ENCODE measurements around the gene ZFP36L2.

Gene ZFP36L2

DNA sequence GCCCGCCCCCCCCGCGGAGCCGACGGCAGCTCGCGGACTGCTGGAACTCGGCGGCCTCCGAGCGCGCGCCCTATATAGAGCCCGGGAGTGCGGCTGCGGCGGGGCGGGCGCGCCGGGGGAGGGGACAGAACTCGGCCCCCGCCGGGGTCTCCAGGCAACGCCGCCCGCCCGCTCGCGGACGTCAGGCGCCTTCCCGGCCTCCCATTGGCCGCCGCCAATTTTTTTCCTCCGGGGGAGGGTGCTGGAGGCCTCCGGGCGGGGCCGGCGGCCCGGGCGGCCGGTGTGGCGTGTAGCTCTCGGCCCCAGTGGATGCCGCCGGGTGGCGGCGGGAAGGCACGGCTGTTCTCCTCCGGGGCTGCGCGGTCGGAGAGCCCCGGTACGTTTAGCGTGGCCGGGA is at the start of gene ZFP36L2:
Gene ZFP36L2 (minus strand): TSS at position 49 of the 397 bp plus-strand sequence. CDS start 291 bp downstream, outside the sequence.
- peak; percentile 82 to 96 (median 92) for DNase-seq

- no peak for DNase-seq
Measured at GRCh38 chr2:43274721-43275120, 48.3 kb upstream of the ZFP36L2 start.

DNA sequence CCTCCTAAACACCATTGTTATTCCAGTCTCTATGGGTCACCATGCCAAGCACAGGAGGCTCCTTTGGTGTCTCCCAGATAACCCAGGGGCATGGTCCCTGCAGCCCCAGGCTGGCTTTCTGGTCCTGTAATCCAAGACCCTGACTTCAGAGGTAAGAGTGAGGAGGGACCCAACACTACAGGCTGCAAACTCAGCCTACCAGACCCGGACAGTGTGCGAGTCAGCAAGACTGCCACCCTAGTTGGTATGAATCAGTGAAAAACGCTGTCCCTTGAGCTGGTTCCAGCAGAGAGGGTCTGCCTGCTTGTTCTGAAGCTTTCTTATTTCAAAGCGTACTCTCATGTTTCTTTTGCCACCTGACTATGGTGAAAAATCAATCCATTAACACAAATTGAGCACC is 47.6 kb upstream of the ZFP36L2 start:
- no peak for DNase-seq

DNA sequence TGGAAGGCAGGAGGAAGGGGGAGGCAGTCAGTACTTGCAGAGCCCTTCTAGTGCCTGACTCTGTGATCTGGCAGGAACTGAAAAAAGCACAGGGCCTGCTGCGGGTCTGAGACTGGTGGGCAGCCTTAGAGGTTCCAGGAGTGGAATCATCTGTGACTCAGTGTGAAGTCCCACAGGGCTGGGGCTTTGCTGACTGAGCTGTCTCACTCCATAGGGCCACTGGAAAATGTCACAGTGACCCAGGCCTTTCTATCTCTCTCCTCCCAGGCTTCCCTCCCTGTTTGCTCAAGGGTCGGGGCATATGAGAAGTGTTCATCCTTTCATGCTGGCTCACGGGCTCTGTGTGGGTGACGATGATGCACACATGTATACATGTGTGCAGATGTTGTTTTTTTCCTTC is 47.1 kb upstream of the ZFP36L2 start:
- no peak for DNase-seq

- no peak for DNase-seq
Measured at GRCh38 chr2:43270930-43271615, 44.7 kb upstream of the ZFP36L2 start.

- no peak for DNase-seq
Measured at GRCh38 chr2:43270461-43270860, 44.1 kb upstream of the ZFP36L2 start.

GRCh38 chr2:43269706-43270105 is 43.3 kb upstream of the ZFP36L2 start:
- DNase-seq = no peak

DNA sequence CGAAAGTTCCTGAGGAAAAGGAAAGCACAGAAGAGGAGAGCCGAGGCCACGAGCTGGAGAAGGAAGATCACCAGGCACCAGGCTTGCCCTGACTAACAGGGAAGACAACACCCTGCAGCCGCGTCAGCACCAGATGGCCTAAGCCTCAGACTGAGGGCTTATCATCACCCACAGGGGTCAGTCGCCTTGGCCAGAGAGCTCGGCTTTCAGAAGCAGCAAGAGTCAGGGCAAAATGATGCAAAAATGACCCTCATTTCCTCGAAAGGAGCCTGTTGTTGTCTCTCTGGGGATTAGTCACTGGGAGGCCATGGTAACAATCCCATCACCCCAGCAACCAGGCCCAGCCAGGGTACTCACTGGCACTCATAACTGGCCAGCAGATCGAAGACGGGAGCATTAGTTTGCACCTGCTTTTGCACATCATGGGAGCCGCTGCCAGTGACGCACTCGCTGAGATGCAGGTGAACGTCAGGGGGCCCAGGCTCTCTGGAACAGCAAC is 42.7 kb upstream of the ZFP36L2 start:
- DNase-seq = no peak

- DNase-seq = no peak
Measured at GRCh38 chr2:43268066-43268953, 41.9 kb upstream of the ZFP36L2 start.

DNA sequence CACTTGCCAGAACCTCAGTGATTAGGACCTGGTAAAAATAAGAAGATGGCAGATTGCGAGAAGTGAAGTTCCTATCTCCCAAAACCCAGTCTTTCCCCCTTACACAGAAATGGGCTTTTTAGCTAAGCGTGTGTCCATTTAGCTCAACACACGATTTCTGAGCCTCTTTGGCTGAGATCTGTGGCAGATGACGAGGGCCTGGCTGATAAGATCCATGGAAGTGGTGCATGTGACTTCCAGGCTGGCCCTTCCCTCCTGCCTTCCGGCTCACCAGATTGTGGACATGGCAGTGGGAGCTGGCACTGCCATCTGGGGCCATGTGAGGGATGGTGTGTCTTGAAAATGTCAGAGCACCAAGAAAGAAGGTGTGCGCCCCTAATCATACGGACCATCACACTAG is 41.0 kb upstream of the ZFP36L2 start:
- no peak for DNase-seq

DNA sequence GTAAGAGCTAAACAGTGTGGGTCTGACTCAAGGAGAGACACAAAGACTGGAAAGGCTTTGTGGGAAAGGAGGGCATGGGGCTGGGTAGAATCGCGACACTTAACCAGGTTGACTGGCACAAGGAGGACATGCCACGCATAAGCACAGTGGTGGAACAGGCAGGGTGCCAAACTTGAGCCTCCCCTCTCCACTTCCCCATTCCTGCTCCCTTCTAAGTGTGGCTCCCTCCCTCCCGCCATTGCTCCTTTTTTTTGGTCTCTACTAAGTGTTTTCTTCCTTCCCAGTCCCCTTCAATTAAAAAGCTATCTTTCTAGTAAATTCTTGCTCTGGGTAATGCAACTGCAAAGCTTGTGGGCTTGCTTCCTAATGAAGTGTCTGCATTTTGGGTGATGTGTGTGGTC is 40.3 kb upstream of the ZFP36L2 start:
- DNase-seq = no peak

DNA sequence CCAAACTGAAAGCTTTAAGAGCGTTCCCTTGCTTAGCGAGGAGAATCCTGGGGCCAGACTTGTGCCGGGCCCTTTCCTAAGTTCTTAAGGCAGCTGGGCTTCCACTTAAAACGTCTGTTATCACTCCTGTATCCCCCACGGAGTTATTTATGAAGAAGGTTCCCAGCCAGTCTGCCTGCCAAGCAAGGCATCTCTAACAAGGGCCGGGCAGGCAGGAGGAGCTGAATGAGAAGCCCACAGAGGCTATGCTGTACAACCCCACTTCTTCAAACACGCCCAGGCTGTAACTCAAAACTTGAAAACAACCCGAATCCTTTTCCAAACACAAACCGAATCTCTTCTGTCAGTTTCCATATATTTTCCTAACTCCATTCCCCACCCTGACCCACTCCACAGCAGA is 39.0 kb upstream of the ZFP36L2 start:
- DNase-seq = no peak

GRCh38 chr2:43265001-43265400 is 38.6 kb upstream of the ZFP36L2 start:
- DNase-seq = no peak

GRCh38 chr2:43262951-43263350 is 36.5 kb upstream of the ZFP36L2 start:
- DNase-seq = no peak

DNA sequence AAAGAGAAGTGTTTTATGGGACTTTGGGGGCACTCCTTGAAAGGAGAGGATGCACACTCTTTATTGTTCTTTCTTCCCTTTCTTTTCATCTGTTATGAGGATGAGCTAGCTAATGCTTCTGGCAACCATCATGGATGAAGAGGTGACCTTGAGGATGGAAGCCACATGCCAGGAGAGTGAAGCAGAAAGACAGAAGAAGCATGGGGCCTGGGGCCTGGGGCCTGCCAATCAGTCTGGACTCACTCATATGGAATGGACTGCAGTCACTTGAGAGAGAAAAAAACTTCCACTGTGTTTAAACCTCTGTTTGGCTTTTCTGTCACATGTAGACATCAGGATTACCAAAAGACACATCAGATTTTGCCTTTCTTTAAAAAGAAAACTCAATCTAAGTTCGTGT is 35.8 kb upstream of the ZFP36L2 start:
- no peak for DNase-seq

DNA sequence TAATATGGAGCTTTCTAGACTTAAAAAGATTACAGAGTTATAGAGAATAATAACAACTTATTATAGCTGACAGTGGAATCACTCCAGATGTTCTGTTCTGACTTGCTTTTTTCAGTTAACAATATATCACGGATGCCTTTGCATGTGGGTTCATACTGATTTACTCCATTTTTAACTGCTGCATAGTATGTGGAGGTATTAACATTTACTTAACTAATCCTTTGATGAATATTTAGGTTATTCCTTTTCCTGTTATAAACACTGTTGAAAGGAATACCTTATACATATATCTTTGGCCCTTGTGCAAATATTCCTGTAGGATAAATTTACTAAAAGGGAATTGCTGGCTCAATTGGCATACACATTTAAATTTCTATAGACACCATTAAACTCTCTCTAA is 33.1 kb upstream of the ZFP36L2 start:
- DNase-seq = no peak

DNA sequence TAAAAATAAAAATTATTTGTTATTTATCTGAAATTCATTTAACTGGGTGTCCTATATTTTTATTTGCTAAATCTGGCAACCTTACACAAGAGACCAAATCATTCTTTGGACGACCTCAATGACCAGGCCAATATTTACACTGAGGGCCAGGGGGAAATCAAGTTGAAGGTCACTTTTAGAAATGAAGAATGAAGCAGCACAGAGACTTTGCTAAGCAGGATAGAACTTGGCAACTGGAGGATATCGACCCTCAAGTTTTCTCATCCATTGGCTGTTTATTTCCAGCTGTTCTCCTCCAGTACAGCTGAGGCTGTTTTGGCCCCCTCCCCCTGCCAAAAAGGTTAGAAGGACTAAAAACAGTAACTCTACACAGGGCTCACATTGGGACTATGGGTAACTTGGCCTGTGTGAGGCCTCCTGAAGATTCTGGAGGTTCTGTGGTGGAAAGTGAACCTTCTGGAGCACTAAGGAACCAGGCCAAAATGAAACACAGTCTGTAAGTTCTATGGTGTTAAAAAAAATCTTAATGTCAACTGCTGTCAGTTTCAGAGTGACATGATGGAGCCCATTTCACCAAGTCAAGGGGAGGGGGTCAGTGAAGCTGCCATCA is 32.2 kb upstream of the ZFP36L2 start:
- DNase-seq = no peak

DNA sequence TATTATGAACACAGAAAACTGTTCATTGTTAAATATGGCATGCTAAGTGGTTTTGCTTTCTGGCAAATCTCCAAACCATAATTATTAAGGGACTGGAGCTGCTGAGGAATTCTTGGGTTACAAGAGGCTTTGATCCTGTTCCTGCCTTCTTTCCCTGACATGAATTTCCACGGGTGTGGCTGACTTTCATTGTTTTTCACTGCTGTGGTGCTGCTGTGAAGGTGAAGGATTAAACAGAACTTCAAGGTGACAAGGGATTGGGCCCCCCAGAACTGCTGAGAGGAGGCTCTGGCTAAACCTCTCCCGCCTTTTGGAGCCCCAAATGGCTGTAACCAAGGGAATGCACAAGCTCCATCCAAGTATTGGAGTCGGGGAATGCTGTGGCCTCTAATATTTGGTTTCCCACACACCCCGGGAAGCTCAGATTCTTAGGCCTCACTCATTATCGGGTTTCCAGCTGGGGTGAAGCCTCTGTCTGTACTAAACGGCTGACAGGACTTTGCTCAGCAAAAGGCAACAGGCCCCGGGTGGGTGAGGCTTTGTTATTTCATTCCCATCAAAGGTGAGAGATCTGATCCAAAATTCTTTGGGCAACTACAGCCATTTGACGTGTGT is 29.0 kb upstream of the ZFP36L2 start:
- no peak for DNase-seq

- no peak for DNase-seq
Measured at GRCh38 chr2:43254331-43254730, 27.9 kb upstream of the ZFP36L2 start.

GRCh38 chr2:43251171-43251731 is 24.8 kb upstream of the ZFP36L2 start:
- DNase-seq = no peak

- no peak for DNase-seq
Measured at GRCh38 chr2:43250015-43250414, 23.6 kb upstream of the ZFP36L2 start.

- no peak for DNase-seq
Measured at GRCh38 chr2:43248621-43249020, 22.2 kb upstream of the ZFP36L2 start.

- no peak for DNase-seq
Measured at GRCh38 chr2:43246641-43247040, 20.2 kb upstream of the ZFP36L2 start.

Data from activated naive CD4-positive, alpha-beta T cell (primary cell).